GM18526 (cell line): ENCODE data around the gene TSPAN4.

Source experiments
- POLR2A ChIP-seq: IDR thresholded peaks from 3 replicates; pipeline ENCODE4 v1.6.1; 2011; ENCODE audit not compliant: insufficient read length; ENCODE audit errors: extremely low read depth

TSPAN4 gene

GRCh38 chr11:847876-848275 lies 5.2 kb downstream of the TSPAN4 start:
- no peak for TF ChIP-seq POLR2A

GRCh38 chr11:848380-848931 lies 5.8 kb downstream of the TSPAN4 start:
- no peak for TF ChIP-seq POLR2A

- TF ChIP-seq POLR2A = no peak
Measured at GRCh38 chr11:849104-849824, 6.6 kb downstream of the TSPAN4 start.

- no peak for TF ChIP-seq POLR2A
Measured at GRCh38 chr11:849951-850774, 7.5 kb downstream of the TSPAN4 start.

- TF ChIP-seq POLR2A = no peak
Measured at GRCh38 chr11:850775-851763, 8.4 kb downstream of the TSPAN4 start.

- no peak for TF ChIP-seq POLR2A
Measured at GRCh38 chr11:852762-853161, 10.1 kb downstream of the TSPAN4 start.

GRCh38 chr11:853682-854448 lies 11.2 kb downstream of the TSPAN4 start:
- no peak for TF ChIP-seq POLR2A

- TF ChIP-seq POLR2A = no peak
Measured at GRCh38 chr11:854601-855329, 12.1 kb downstream of the TSPAN4 start.

GRCh38 chr11:855330-855674 lies 12.7 kb downstream of the TSPAN4 start:
- no peak for TF ChIP-seq POLR2A

- no peak for TF ChIP-seq POLR2A
Measured at GRCh38 chr11:855796-856195, 13.1 kb downstream of the TSPAN4 start.

GRCh38 chr11:856397-856796 lies 13.7 kb downstream of the TSPAN4 start:
- TF ChIP-seq POLR2A = no peak

GRCh38 chr11:858053-858761 lies 15.6 kb downstream of the TSPAN4 start:
- no peak for TF ChIP-seq POLR2A

GRCh38 chr11:858762-859339 lies 16.2 kb downstream of the TSPAN4 start:
- no peak for TF ChIP-seq POLR2A
